ENCODE results near the gene HDHD5.

GRCh38 chr22:17137861-17138425 lies 21.1 kb downstream of the HDHD5 start:
- TF ChIP-seq EZH2 (IDR thresholded peaks at IDR 0.05; ENCODE audit: borderline replicate concordance, low read depth, low read length, severe bottlenecking), result no peak
- no peak for TF ChIP-seq CTCF (IDR thresholded peaks at IDR 0.05; ENCODE audit: borderline replicate concordance, extremely low read depth, low read length, poor library complexity, severe bottlenecking)

All from DND-41 (cell line).